Large intestine (tissue), 3 donors: ENCODE data around the gene C2orf15. TPM values are rescaled to one million over a fixed set of nuclear protein-coding genes. Genes with fewer than 3 reads are reported as not detected.
"Not testable (repeated sequence)": the region's sequence is repeated elsewhere in the genome, so short reads cannot be mapped to it uniquely, and the experiment has no call there.

Source experiments
- DNase-seq, 2 donors: peaks; one replicate each; pipeline versions ENCODE4 v3.0.0 to v3.0.0-alpha.2; 2013
- H3K27ac ChIP-seq: one replicate; pipeline ENCODE4 v1.5.1; 2013; ENCODE audit warnings: low read length
- H3K27me3 ChIP-seq: 2 replicates; pipeline ENCODE4 v1.6.1; 2013; ENCODE audit warnings: low read length; ENCODE audit not compliant: control insufficient read depth, insufficient read depth
- H3K36me3 ChIP-seq: 2 replicates; pipeline ENCODE4 v1.6.1; 2013; ENCODE audit warnings: low read length; ENCODE audit not compliant: control insufficient read depth, insufficient read depth
- H3K4me1 ChIP-seq: one replicate; pipeline ENCODE4 v1.6.1; 2013; ENCODE audit warnings: low read length; ENCODE audit not compliant: control insufficient read depth, insufficient read depth
- H3K4me3 ChIP-seq: one replicate; pipeline ENCODE4 v1.5.1; 2013; ENCODE audit warnings: low read length
- H3K9me3 ChIP-seq: one replicate; pipeline ENCODE4 v1.6.1; 2013; ENCODE audit warnings: mild to moderate bottlenecking, low read depth, low read length, moderate library complexity; ENCODE audit not compliant: control insufficient read depth
- WGBS: methylation state at CpG from one replicate; pipeline ENCODE4 v1.1.5; 2013; ENCODE audit warnings: low lambda C conversion rate; ENCODE audit not compliant: insufficient coverage; 5-methylcytosine and 5-hydroxymethylcytosine counted together
- polyA plus RNA-seq: library from polyadenylated mRNA; unstranded; fragments of 120-200 nt; gene quantifications from one replicate; pipeline ENCODE4 v1.2.1, GENCODE V29; 2013

Gene C2orf15
- polyA plus RNA-seq, 1 donor = 7.5 TPM

DNA sequence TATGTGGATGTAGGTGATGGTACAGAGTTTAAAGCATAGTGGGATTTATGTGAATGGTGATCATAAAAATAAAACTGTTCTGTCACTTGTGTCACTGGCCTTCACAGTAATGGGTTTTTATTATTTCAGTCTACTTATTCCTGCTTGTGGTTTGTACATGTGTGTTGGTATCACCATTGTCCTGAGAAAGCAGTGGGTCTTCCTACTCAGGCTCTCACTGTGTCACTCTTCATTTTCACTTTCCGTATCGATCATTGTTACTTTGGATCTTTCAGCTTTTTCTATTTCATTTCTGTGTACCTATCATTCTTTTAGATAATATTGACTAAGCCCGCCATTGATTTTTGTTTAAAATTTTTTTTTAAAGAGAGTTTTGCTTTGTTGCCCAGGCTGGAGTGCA lies 46.9 kb downstream of the C2orf15 start:
- Histone ChIP-seq H3K36me3 (peaks cover 22% of the 10 kb centered on the region), H3K9me3 (no peaks in the 10 kb centered on the region), H3K27ac (no peak overlapping the region), H3K27me3 (no peaks in the 10 kb centered on the region), H3K4me3 (no peak overlapping the region), H3K4me1 (no peaks in the 10 kb centered on the region)
- DNase-seq = no peak
- 100% methylated on average over 3 of the region's 3 CpGs for WGBS

DNA sequence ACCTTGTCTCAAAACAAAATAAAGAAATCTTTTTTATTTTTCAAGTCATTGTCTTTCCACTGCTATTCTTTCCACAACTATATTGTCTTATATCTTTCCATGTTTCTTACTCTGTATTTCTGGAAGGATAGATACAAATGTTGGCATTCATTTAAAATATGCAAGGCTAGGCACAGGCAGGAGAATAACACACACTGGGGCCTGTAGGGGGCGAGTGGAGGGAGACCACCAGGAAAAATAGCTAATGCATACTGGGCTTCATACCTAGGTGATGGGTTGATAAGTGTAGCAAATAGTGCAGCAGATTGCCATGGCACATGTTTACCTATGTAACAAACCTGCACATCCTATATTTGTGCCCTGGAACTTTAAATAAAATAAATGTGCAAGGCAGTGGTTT lies 49.0 kb downstream of the C2orf15 start:
- DNase-seq = no peak
- no peaks in the 10 kb centered on the region for H3K9me3 ChIP-seq
- WGBS = no CpG with 5 or more reads among the region's 1 CpG
- no peak overlapping the region for H3K4me3 ChIP-seq
- H3K36me3 ChIP-seq = peaks cover 27% of the 10 kb centered on the region
- no peaks in the 10 kb centered on the region for H3K4me1 ChIP-seq
- no peaks in the 10 kb centered on the region for H3K27me3 ChIP-seq
- H3K27ac ChIP-seq = no peak overlapping the region

DNA sequence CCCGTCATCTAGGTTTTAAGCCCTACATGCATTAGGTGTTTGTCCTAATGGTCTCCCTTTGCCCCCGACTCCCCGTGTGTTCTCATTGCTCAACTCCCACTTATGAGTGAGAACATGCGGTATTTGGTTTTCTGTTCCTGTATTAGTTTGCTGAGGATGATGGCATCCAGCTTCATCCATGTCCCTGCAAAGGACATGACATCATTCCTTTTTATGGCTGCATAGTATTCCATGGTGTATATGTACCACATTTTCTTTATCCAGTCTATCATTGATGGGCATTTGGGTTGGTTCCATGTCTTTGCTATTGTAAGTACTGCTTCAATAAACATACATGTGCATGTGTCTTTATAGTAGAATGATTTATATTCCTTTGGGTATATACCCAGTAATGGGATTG lies 50.9 kb downstream of the C2orf15 start:
- not testable (repeated sequence) for H3K4me1 ChIP-seq, DNase-seq, H3K4me3 ChIP-seq, H3K27me3 ChIP-seq, H3K9me3 ChIP-seq, H3K27ac ChIP-seq
- H3K36me3 ChIP-seq = peaks cover 38% of the 10 kb centered on the region
- no CpG with 5 or more reads among the region's 4 CpGs for WGBS

DNA sequence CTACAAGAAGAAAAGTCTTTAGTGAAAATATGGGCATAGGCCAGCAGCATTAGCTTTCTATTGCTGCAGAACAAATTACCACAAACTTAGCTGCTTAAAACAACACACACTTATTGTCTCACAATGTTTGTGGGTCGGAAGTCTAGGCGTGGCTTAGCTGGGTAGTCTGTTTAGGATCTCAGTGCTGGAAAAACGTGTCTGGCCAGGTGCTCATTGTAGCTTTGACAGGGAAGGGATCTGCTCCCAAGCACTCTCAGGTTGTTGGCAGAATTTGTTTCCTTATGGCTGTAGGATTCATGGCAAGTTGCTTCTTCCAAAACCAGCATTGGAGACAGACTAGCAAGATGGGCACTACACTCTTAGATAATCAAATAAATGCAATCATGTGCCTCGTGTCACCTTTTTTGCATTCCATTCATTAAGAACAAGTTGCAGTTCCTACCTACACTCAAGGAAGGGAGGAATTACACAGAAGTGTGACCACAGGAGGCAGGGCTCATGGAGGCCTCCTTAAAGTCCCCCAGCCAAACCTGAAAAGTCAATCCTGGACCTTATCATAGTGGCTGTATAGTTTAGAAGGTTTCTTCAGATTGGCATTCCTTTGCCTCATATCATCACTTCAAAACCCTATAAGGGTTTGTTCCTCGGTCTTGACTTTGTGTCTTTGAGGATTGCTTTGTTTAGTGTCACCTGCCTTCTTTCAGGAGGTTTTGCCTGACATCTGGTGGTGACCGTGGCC lies 56.8 kb downstream of the C2orf15 start:
- no peaks in the 10 kb centered on the region for H3K4me1 ChIP-seq
- H3K9me3 ChIP-seq = no peaks in the 10 kb centered on the region
- 100% methylated on average over 2 of the region's 6 CpGs for WGBS
- H3K27me3 ChIP-seq = no peaks in the 10 kb centered on the region
- no peak overlapping the region for H3K27ac ChIP-seq
- peaks cover 33% of the 10 kb centered on the region for H3K36me3 ChIP-seq
- DNase-seq = no peak
- no peak overlapping the region for H3K4me3 ChIP-seq

DNA sequence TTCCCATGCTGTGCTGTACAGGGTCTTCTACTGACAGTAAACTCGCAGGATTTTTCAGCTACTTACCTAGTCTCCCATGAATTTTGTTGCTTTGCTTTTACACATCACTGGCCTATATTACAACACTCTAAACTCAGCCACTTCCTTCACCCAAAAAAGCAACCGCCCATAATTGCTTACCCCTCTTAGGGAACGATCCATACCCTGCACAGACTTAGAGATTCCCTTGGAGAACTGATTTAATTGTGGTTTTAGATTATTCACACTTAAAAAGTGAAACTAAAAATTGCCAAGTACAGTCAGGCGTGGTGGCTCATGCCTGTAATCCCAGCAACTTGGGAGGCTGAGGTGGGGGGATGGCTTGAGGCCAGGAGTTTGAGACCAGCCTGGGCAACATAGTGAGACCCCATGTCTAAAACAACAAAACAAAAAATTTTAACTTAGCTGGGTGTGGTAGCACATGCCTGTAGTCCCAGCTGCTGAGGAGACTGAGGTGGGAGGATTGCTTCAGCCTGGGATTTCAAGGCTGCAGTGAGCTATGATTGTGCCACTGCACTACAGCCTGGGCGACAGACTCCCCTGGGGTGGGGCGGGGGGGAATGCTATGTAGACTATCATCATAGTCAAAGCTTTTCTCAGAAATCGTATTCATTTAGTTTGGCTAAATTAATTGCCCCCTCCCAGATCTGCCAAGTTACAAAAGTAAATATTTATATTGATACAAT lies 58.7 kb downstream of the C2orf15 start:
- DNase-seq = no peak
- no peak overlapping the region for H3K27ac ChIP-seq
- H3K4me3 ChIP-seq = no peak overlapping the region
- peaks cover 30% of the 10 kb centered on the region for H3K36me3 ChIP-seq
- WGBS = 90% methylated on average over 2 of the region's 7 CpGs
- H3K4me1 ChIP-seq = no peaks in the 10 kb centered on the region
- H3K27me3 ChIP-seq = no peaks in the 10 kb centered on the region
- H3K9me3 ChIP-seq = no peaks in the 10 kb centered on the region

Other genes starting within 250 kb of the C2orf15 start
- 3.0 TPM for gene CRACDL, start 205.5 kb upstream of the C2orf15 start, polyA plus RNA-seq
- 10.0 TPM for gene TSGA10, start 13.2 kb downstream of the C2orf15 start, polyA plus RNA-seq
- 18.4 TPM for gene LIPT1, start 13.3 kb downstream of the C2orf15 start, polyA plus RNA-seq
- 54.9 TPM for gene MITD1, start 39.4 kb downstream of the C2orf15 start, polyA plus RNA-seq
- gene MRPL30, start 39.5 kb downstream of the C2orf15 start, polyA plus RNA-seq = 39.4 TPM
- 0.16 TPM for gene LYG2, start 114.0 kb downstream of the C2orf15 start, polyA plus RNA-seq
- gene LYG1, start 159.5 kb downstream of the C2orf15 start, polyA plus RNA-seq = 3.1 TPM
- gene TXNDC9, start 194.6 kb downstream of the C2orf15 start, polyA plus RNA-seq = 28.1 TPM
- 50.4 TPM for gene EIF5B, start 195.7 kb downstream of the C2orf15 start, polyA plus RNA-seq